NB4 (cell line): Measurements from ENCODE around the gene ARHGAP25.

Experiments used
- CTCF ChIP-seq: IDR thresholded peaks from one replicate; pipeline ENCODE4 v1.5.1; 2012; ENCODE audit warnings: low read depth, low read length
- MAX ChIP-seq: IDR thresholded peaks from 2 replicates; pipeline ENCODE4 v1.6.1; 2011; ENCODE audit warnings: low read depth, low read length
- POLR2A ChIP-seq: IDR thresholded peaks from 2 replicates; pipeline ENCODE4 v1.6.1; 2011; ENCODE audit warnings: mild to moderate bottlenecking; ENCODE audit not compliant: insufficient read length; ENCODE audit errors: extremely low read depth

GRCh38 chr2:68719912-68720311 is 14.7 kb upstream of the ARHGAP25 start:
- TF ChIP-seq CTCF, result no peak
- no peak for TF ChIP-seq POLR2A
- TF ChIP-seq MAX, result no peak
